GM19035 (cell line): ENCODE measurements around the gene TMEM131L.
"Not testable (repeated sequence)": the region's sequence is repeated elsewhere in the genome, so short reads cannot be mapped to it uniquely, and the experiment has no call there.

Experiments
- ATAC-seq: cut with Tn5 transposase; IDR thresholded peaks from one replicate; pipeline ENCODE4 v1.9.1; 2021; ENCODE audit not compliant: unreplicated experiment

TMEM131L gene

GRCh38 chr4:153497988-153498967 lies 32.1 kb downstream of the TMEM131L start:
- ATAC-seq = peak; percentile 63

DNA sequence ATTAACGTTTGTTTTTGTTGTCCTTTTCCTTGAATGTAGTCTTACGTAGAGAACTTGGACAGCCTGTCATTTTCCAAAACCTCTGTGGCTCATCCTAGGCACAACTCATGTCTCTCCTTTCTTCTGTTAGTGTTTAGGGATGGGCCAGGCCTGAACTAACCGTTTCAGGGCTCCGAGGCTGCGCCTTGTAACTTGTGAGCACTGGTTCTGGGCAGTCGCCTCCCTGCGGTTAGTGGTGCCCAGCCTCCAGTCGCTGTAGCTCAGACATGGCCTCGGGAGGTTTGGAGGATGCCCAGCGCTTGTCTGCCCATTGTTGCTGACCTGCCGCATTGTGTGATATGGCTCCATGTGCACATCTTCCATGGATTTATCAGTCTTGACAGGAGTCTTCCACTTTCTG lies 32.8 kb downstream of the TMEM131L start:
- ATAC-seq = no peak

- no peak for ATAC-seq
Observed at GRCh38 chr4:153501578-153501977, 35.4 kb downstream of the TMEM131L start.

DNA sequence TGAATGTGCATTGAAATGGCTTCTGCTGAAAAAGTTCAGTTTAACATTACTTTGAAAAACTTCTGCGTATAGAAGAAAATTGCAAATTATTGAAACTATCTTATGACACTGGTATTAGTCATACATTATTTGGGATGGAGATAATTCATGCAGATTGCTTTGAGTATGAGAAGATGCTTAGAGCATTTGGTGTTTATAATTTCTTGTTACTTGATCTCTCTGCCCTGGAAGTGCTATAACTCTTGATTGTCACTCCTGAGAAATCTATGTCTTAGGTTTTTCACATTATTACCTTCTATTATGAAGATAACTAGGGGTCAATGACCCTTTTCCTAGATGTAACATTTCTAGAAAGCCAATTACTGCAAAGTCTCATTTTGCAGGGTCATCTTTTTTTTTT lies 36.4 kb downstream of the TMEM131L start:
- no peak for ATAC-seq

GRCh38 chr4:153506341-153507309 lies 40.5 kb downstream of the TMEM131L start:
- no peak for ATAC-seq

DNA sequence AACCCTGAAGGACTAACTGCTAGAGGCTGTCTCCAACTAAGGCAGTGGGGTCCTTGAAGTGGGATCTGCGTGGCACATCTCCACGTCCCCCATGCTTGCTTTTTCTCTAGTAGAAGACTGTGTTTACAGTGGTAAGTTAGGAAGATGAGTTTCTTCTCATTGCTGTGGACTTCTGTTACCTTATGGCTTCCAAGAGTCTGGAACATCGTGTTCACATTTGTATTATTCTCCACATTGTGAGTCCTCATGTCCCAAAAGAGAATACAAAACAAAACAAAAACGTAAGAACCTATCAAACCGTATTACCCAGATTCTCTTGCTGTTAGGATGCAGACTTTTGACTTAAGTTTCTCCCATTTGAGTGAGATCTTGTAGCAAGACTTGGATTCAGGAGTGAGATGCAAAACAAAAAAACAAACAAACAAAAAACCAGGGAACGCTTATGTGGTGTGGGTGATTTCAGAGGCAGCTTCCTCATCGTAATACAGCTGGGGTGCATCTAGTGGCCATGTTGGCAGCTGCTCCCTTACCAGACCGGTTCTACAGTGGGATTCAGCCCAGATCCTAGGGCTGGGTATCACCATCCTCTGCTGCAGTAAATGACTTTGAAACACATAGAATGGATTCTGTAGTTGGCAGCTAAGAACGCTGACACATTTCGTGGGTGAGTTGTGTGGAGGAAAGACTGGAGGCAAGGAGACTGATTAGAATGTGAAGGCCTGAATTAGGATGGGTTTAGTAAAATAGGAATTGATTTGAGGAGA lies 41.3 kb downstream of the TMEM131L start:
- no peak for ATAC-seq

DNA sequence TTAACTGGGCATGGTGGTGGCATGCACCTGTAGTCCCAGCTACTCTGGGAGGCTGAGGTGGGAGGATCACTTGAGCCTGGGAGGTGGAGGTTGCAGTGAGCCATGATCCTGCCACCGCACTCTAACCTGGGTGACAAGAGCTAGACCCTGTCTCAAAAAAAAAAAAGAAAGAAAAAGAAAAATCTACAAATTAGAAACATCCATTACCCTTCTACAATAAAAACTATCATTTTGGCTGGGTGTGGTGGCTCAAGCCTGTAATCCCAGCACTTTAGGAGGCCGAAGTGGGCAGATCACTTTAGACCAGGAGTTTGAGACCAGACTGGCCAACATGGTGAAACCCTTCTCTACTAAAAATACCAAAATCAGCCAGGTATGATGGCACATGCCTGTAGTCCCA lies 43.1 kb downstream of the TMEM131L start:
- not testable (repeated sequence) for ATAC-seq

DNA sequence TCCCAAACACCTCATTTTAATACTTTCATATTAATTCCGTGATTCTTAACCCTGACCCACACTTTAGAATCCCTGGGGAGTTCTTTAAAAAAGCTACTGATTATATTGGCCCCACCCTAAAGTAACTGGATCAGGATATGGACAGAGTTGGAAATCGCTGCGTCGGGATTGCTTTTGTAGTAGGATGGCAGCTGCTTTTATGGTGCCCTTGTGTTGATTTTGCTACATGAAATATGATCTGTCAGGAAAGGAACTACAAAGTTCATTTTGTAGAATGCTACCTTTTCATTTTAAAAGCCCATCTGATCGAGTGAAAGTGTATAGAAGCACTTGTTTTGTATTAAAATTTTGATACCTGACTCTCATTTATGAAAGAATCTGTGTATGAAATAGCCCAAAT lies 43.6 kb downstream of the TMEM131L start:
- ATAC-seq = no peak

GRCh38 chr4:153510252-153511001 lies 44.3 kb downstream of the TMEM131L start:
- no peak for ATAC-seq

DNA sequence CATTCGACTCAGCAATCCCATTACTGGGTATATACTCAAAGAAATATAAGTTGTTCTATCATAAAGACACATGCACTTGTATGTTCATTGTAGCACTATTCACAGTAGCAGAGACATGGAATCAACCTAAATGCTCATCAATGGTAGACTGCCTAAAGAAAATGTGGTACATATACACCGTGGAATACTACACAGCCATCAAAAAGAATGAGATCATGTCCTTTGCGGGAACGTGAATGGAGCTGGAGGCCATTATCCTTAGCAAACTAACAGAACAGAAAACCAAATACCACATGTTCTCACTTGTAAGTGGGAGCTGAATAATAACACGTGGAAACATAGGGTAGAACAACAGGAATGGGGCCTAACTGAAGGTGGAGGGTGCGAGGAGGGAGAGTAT lies 44.9 kb downstream of the TMEM131L start:
- ATAC-seq = no peak

DNA sequence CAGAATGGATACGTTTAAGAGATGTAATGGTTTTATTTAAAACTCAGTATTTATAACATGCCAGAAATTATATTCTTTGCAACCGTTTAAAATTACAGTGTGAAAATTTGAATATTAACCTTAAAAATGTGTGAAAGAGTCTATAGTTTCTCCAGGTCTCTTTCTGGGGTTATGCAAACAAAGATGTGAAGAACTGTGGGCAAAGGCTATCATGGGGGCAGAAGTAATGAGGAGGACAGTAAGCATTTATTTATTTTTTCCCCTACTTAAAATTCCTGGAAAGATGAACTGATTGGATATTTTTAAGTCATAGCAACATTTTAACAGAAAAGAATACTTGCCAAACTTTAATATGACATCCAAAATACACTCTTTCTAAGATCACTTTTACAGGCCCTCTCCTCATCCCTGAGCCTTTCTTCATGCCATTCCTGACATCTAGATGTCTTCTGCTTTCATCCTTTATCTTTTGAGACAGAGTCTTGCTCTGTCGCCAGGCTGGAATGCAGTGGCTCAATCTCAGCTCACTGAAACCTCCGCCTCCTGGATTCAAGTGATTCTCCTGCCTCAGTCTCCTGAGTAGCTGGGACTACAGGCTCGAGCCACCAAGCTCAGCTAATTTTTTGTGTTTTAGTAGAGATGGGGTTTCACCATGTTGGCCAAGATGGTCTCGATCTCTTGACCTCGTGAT lies 46.1 kb downstream of the TMEM131L start:
- ATAC-seq = no peak

DNA sequence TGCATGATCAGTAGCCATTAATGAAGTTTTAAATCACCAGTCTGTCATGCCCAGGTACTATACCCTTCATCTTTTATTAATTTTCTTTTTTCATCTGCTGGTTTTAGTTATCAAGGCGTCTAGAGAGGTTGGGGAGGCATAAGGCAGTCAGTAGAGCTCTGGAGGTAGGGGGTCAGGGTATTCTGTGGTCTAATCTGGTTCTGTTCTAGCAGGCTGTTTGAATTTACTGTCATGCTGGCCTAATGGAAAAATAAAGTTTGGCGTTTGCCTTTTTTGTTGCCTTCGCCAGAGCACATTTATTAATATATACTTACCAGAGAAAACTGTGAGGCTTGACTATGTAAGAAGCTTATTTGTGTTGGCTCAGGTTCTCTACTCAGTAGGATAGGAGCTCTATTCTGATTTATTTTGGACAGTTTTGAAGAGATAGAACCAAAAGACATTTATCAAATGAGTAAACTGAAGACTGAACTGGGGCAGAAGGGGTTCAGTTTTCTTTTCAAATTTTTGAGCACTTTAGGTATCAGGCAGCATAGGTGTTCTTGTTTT lies 46.9 kb downstream of the TMEM131L start:
- no peak for ATAC-seq

DNA sequence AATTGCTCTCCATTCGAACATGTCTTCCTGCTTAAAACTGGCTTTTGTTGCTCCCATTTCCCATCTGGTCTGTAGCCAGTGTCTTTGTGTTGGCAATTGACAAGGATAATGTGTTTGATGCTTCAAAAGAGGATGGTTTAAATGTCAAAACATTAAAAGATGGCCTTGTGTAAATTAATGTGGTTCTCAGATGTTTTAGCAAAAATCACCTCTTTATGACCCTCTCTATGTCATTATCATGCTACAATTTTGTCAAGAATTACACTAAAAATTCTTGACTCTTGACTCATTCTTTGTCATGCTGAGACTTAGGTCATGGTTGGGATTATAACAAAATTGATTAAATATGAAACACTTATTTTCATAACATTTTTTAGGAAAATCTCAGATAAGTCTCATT lies 47.4 kb downstream of the TMEM131L start:
- no peak for ATAC-seq

- ATAC-seq = no peak
Observed at GRCh38 chr4:153514001-153514526, 47.9 kb downstream of the TMEM131L start.

DNA sequence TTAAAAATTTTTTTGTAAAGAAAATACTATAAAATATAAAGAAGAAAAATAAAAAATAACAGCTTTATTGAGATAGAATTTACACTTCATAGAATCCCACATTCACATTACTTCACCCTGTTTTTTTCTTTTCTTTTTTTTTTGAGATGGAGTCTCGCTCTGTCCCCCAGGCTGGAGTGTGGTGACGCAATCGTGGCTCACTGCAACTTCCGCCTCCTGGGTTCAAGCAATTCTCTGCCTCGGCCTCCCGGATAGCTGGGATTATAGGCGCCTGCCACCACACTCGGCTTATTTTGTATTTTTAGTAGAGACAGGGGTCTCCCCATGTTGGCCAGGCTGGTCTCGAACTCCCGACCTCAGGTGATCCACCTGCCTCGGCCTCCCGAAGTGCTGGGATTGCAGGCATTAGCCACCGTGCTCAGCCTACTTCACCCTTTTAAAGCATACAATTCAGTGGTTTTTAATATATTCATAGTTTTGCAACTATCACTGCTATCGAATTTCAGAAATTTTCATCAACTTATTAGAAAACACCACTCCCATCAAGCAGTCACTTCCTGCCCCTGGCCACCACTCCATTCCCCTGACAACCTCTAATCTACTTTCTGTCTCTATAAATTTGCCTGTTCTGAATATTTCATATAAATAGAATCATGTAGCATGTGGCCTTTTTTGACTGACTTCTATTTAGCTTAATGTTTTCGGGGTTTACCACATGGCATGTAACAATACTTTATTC lies 48.7 kb downstream of the TMEM131L start:
- ATAC-seq = no peak

DNA sequence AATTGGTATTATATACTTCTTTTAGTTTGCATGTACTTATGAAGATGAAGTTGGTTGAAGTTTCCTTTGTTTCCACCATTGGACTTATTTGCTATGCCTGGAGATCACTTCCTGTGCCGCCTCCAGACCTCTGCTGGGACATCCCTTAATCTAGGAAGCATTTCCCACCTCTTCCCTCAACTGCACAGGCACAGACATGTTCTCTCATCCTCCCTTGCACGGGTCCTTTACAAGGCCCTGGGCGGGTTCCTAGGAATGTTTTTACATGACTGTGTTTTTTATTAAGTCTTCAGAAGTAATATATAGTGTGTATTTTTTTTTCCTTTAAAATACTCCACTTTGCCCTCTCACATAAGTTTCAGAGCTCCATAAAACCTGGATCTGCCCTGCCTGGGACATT lies 51.0 kb downstream of the TMEM131L start:
- no peak for ATAC-seq

DNA sequence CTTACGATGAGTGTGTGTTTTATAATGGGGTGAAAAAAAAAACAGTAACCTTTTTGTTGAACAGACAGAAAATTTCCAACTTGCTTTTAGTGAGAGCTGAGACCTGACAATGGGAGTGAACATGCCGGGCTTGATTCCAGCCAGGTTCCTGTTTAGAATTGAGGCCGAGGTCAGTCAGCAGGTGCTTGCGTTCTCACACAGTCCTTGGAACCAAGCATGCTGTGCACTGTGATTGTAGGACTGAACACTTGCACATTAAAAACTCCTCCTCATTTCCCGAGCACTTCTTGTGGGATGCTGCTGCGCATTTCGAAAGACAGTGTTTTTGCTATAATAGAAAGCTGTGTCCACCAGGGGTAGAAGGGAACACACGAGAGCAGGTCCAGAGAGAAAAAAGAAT lies 51.8 kb downstream of the TMEM131L start:
- ATAC-seq = no peak

DNA sequence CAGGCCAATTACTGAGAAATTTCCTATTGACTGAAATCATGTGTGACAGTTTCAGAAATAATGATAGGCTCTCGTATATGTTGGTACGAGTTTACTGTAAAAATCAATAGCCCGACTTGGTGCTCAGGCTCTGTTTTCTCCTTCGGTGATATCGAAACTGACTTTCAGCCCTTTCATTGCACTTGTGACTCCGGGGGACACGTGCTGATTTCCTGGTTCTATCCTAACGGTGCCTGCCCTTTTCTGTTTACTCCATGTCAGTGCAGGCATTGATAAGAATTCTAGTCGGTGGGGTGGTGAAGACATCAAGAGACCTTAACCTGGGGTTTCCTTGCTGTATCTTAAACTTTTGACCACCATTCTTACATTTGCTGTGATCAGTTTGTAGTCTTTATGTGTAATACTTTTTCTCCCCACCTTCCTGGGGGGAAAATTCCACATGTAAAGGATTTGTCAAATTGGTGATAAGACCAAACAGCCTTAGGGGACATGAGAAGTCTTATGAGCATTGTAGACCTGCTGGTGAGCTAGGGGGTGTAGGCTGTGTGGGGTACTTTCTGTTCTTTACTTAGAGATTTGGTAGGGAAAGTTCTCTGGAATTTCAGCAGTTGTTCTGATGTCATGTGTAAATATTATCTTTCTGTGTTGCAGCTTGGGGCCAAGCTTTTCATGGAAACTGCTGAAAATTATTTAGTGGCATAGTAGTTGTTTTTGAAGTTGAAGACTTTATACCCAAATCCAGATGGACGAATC lies 52.7 kb downstream of the TMEM131L start:
- ATAC-seq = no peak
